SHP77 (cell line): Measurements from ENCODE around the gene TXNRD1.
"Not testable (repeated sequence)": the region's sequence is repeated elsewhere in the genome, so short reads cannot be mapped to it uniquely, and the experiment has no call there.

Experiments
- DNase-seq, 2 experiments: peaks; one replicate each; lab custom pipeline; 2025; lab: John Stamatoyannopoulos, UW

The TXNRD1 gene

DNA sequence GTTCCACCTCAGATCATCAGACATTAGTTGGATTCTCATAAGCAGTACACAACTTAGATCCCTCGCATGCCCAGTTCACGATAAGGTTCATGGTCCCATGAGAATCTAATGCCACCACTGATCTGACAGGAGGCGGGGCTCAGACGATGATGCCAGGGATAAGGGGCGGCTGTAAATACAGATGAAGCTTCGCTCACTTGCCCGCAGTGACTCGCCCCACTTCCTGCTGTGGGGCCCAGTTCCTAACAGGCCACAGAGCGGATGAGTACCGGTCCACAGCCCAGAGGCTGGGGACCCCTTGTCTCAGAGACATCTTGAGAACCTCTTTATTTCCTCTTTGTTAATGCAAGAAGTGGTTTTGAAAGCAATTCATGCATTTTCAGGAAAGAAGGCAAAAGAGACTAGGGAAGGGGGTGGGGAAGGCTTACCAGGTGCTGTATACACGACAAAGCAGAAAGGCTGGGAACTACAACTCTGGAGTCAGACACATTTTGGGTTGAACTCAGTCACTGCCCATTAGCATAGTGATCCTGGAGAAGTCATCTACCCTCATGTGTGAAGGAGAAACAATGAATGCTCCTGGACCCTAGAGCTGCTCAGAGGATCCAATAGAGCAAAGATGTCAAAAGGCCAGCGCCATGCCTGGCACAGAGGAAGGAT, 156.6 kb downstream of the TXNRD1 start:
- DNase-seq = no peak

DNA sequence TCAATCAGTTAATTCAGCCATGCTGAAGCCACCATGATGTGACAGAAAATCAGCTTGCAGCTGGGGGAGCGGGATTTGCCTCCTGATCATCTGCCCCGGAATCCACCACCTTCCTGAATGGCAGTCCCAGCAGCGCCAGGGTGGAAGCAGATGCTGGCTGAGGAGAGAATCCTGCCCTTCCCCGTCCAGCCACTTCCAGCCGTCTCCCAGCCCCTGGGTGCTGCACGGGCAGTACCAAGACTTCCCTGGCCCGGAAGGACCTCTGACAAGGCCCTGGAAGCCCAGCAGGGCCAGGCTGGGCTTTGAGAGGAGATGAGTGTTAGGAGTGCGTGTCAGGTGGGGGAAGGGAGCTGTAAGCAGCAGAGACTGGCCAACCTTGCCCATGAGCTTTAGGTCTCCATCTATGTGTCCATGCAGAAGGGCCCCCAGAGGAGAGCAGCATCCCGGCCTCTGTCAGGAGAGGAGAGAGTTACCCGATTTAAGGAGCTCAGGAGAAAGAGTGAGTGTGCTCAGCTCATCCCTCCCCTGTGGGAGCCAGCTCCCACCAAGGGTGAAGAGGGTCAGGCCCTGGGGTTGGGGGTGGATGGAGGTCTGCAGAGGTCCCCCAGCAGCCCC, 157.2 kb downstream of the TXNRD1 start:
- no peak for DNase-seq

DNA sequence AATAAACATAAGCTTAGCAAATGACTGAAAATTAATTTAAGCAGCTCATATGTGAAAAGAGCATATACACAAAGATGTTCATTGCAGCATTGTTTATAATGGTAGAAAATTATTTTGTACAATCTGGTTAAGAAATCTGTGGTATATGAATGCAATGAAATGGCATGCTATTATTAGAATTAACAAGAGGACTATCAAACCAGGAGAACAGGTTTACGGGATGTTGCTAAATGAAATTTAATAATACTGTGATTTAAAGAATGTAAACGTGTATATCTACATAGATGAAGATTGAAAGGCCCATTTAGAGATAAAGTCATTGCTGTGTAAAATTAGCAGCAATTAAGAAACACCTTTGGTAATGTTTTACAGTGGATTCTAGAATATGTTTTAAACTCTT, 158.5 kb downstream of the TXNRD1 start:
- DNase-seq = no peak

- DNase-seq = no peak
These were observed 159.2 kb downstream of the TXNRD1 start for GRCh38 chr12:104374806-104375205.

DNA sequence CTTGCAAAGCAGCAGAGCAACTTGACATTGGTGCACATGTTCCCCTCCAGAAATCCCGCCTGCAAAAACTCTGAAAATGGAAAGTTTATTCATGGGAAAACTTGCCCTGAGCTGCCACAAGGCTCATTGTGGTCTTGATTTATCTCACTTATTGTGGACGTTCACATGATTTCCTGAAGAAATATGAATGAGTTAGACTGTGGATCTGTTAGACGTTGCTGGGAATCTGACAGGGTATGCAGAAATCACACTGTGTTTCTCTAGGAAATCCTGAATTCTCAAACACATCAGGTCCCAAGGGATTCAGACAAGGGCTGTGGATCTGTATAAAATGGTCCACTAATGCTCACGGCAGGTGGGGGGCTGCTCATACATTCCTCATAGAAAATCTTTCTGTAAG, 160.2 kb downstream of the TXNRD1 start:
- DNase-seq = no peak

GRCh38 chr12:104376650-104377513, 161.3 kb downstream of the TXNRD1 start:
- DNase-seq = no peak

DNA sequence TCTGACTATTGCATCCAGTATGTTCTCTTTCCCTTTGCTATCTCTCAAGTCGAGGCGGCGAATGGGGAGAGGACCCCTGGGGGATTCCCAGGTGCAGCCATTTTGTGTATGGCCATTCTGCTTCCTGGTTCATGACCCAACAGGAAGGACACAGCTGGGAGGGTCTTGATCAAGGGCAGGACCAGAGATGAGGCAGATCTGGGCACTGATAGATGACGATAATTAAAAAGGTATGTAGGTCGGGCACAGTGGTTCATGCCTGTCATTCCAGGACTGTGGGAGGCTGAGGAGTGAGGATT, 161.9 kb downstream of the TXNRD1 start:
- no peak for DNase-seq

DNA sequence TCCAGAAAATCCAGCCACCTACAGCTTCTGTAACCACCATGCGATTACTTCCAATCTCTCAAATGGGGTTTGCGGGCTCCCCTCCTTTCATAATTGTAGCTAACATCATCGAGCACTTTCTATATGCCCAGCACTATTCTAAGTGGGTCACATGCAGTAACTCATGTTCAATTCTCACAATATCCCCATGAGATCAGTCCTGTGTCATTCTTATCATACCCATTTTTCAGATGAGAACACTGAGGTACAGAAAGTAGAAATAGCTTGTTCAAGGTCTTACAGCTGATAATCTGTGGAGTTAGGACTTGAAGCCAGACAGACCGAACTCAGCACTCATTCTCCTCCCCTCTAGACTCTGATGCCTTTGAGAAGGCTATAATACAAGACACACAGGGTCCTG, 162.8 kb downstream of the TXNRD1 start:
- no peak for DNase-seq

GRCh38 chr12:104381341-104381730, 165.8 kb downstream of the TXNRD1 start:
- DNase-seq = no peak

DNA sequence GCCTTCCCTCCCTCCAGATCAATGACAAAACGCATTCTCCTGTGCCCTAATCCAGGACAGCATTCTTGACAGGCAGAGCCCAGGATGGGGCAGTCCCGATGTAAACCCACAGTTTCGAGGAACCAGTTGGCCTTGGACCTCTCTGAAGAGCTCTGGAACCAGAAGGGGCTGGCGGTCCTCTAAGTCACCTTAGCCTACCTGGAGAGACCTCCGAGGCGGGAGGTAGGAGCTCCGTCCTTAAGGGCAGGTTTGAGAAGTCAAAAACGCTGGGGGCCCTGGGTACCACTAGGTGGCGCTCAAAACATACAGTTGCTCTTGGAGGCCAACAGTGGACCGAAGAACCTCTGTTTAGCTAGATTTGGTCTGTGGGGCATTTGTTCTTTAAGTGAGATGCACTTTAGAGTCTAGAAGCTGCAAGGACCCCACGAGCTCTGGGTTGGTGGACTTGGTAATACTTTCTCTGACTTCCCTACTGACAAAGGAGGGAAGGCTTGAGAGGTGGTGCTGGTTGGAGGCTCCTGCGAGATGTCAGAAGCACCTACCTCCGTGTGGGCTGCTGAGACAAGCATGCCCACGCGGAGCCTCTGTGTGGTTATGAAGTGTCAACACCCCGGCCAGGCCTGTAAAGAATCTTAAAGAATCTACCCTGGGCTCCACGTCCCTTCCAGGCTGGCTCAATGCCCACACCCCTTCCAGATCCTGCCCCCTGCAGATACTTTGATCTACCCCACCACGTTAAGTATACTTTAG, 166.3 kb downstream of the TXNRD1 start:
- peak; percentile 72 to 77 for DNase-seq

DNA sequence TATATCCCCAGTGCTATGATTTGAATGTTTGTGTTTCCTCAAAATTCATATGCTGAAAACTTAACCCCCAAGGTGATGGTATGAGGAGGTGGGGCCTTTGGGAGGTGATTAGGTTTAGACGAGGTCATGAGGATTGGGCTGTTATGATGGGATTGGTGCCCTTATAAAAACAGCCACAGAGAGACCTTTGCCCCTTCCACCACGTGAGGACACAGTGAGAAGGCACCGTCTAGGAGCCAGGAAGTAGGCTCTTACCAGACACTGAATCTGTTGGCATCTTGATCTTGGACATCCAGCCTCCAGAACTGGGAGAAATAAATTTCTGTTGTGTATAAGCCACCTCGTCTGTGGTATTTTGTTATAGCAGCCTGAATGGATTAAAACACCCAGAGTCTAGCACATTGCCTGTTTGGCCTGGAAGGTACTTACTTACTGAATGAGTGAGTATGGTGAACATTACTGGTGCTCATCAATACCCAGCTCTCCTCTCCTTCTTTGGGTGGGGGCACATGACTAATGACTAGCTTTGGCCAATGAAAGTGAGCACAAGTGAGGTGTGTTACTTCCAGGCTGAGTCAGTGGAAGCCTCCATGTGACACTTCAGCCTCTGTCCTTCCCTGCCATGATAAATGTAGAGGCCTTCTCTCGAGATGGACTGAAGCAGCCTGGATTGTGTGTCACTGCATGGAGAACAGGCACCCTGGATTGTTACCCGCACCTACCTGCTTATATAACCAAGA, 168.7 kb downstream of the TXNRD1 start:
- no peak for DNase-seq

DNA sequence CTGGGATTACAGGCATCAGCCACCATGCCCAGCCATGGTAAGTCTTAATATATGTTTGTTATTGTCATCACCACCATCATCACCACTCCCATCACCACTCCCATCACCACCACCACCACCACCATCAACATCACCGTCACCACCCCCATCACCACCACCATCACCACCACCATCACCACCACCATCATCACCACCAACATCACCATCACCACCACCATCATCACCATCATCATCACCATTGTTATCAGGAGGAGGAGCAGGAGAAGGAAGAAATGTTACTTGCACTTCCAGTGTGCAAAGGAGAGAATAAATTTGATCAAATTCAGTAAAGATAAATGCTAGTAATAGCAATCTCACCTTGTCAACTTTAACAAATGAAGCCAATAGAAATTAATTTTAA, 169.9 kb downstream of the TXNRD1 start:
- no peak for DNase-seq

DNA sequence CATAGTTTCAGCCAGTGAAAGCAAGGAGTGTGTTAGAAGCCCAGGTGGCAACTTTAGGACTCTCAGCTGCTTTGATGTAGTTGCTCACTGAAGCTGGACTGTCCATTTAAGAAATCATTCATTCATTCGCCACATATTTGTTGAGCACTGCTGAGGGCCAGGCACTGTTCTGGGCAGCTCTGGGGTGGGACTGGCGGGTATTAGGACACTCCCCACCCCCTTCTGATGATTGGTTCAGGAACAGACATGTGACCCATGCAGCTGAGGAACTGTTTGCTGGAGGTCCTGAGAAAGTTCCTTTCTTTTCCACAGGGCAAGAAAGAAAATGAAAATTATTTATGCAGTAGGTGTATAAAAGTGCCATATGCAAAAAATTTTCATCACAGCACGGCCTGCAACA, 170.9 kb downstream of the TXNRD1 start:
- no peak for DNase-seq

GRCh38 chr12:104387190-104387589, 171.6 kb downstream of the TXNRD1 start:
- DNase-seq = peak; percentile 53 to 77

GRCh38 chr12:104394086-104394485, 178.5 kb downstream of the TXNRD1 start:
- DNase-seq = not testable (repeated sequence)
